HG03097 (cell line): ENCODE measurements around the gene PTPRN2.
"Not testable (repeated sequence)": the region's sequence is repeated elsewhere in the genome, so short reads cannot be mapped to it uniquely, and the experiment has no call there.

Source experiments
- ATAC-seq: cut with Tn5 transposase; IDR thresholded peaks from one replicate; pipeline ENCODE4 v1.9.1; 2021; ENCODE audit not compliant: unreplicated experiment, low FRiP score

The PTPRN2 gene

DNA sequence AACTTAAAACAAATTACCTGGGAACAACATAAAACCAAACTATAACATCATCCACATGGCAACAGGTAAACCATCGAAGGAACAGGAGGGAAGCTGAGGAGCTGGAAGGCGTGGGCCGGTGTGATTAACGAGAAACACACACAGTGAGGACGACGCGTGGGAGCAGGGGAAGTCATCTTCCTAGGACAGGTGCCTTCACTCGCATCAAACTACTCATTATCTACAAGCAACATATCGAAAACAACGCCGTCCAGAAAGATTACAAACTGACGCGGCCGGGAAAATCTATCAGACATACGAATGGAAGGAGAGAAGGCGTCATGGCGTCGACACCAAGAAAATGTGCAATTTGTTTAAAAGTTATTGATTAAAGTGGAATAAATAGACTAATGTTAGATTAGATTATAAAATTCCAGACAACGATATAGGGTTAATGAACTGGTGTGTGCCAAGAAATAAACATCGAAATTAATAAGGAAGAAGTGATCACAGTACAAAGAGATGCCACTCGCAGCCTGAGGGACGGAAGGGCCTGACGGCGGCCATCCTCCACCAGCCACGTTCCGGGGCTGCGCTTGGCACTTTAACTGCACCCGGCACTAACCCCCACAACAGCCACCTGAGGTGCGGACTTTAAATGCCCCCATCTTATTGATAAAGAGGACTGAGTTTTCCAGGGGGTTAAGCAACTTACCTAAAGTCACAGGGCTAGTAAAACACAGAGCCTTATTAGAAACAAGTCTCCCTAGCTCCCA, 669.1 kb downstream of the PTPRN2 start:
- no peak for ATAC-seq

DNA sequence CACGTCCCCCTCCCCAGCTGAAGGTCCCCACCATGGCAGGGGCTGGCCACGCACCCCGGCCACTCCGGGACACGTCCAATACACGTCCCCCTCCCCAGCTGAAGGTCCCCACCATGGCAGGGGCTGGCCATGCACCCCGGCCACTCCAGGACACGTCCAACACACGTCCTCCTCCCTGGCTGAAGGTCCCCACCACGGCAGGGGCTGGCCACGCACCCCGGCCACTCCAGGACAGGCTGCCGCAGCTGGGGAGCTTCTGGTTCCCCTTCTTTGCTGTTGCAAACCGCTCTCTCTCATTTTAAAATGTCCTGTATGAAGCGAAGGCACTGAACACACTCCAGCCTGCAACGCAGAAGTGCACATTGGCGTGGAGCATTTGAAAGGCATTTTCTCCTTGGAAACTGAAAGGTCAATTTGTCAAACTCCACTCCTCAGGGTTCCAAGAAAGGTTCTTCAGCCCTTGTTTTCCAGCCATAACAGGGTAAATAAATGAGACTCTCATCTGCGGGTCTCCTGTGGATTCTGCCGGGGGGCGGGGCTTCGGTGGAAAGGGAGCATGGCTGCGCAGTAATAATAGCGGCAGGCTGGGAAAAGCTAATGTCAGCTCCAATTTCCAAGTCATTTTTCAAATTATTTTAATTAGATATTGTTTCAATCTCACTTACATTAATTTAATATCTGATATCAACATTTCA, 670.5 kb downstream of the PTPRN2 start:
- ATAC-seq, result no peak

DNA sequence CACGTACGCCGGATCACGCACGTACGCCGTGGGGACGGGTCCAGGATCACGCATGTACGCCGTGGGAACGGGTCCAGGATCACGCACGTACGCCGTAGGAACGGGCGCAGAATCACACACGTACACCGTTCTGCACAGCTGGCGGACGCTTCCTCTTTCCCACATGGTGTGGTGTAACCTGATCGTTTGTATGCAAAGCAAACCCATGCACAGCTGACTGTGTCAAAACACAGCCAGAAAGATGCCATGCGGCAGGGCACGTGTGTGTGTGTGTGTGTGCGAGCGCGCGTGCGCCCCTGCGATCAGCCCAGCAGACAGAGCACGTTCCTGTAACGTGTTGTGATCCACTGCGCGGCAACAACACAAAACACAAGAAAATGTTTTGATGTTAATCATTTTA, 677.2 kb downstream of the PTPRN2 start:
- ATAC-seq, result no peak

DNA sequence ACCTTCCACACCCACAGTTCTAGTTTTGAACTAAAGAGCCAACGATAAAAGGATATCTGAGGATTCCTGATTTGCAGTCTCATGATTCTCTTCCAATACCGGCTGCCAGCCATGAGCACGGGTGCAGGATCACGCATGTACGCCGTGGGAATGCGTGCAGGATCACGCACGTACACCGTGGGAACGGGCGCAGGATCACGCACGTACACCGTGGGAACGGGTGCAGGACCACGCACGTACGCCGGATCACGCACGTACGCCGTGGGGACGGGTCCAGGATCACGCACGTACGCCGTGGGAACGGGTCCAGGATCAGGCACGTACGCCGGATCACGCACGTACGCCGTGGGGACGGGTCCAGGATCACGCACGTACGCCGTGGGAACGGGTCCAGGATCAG, 677.6 kb downstream of the PTPRN2 start:
- ATAC-seq, result not testable (repeated sequence)

DNA sequence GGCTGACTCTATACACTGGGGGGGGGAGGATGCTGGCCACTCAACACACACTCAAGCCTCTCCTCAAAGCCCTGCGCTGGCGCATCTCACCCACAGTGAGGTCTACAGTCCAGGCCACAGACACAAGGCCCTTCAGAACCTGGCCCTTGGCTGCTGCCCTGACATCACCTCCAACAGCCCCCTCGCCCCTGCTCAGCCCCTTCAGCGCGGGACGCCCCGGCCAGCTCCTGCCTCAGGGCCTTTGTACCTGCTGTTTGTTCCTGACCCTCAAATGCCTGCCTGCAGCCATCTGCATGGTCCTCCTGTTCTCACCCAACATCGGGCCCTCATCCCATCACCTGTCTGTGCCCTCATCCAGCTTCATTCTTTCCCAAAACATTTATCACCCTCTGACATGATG, 678.3 kb downstream of the PTPRN2 start:
- ATAC-seq, result no peak

DNA sequence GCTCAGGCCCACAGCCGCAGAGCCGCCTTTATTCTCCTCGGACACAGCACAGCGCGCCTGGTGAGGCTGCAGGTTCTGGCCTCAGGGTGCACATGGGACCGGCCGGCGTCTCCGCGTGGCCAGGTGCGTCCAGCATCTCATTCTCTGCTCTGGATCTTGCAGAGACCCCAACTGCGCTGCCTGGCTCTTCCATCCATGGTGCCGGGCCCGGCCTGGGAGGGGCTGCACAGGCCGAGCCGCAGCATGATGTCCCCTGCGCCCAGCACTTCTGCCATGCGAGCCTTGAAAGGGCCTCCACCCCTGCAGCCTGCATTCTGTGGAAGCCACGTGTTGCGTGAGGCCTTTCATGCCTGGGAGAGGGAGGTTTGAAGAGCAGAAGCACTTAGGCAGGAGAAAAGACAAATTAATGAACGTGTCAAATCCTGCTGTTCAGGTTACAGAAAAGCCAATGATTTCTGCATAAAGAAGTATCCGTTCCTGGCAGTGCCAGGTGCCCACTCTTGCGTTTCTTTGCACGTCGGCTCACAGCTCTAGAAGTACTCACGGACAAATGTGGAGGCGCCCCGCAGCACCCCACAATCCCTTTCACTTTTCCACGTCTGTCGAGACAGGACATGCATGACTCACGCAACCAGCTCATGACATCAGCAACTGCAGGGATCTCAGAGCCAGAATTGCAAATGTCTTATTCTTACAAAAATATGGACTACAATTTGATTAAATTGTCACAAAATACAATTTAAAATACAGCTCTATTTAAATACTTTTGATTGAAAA, 679.4 kb downstream of the PTPRN2 start:
- no peak for ATAC-seq

DNA sequence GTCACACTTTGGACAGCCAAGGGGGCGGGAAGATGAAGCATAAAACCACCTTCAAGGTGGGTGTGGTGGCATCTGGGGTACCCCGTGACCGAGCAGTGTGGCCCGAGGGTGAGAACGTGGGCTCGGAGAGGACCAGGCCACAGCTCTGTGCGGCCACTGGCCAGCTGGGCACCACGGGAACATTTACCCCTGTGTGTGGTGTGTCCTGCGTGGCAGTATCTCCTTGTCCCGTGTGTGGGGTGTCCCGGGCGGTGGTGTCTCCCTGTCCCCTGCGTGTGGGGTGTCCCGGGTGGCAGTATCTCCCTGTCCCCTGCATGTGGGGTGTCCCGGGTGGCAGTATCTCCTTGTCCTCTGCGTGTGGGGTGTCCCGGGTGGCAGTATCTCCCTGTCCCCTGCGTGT, 680.5 kb downstream of the PTPRN2 start:
- no peak for ATAC-seq

DNA sequence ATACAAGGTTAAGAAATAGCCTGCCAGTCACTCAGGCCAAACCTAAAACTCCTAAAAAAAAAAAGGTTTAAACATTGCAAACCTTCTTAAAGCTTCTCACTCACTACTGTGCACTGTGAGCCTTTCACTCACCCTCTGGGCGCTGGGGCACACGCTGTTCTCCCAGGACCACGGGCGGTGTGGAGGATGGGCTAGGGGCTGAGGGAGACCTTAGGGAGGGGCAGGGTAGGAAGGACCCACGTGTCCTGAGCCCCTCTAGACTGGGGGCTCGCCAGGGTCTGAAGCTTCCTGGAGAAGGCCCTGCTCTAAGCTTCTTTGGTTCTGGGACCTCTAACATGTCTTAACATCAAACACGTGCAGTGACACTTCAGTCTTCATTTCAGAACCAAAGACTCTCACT, 681.0 kb downstream of the PTPRN2 start:
- no peak for ATAC-seq

DNA sequence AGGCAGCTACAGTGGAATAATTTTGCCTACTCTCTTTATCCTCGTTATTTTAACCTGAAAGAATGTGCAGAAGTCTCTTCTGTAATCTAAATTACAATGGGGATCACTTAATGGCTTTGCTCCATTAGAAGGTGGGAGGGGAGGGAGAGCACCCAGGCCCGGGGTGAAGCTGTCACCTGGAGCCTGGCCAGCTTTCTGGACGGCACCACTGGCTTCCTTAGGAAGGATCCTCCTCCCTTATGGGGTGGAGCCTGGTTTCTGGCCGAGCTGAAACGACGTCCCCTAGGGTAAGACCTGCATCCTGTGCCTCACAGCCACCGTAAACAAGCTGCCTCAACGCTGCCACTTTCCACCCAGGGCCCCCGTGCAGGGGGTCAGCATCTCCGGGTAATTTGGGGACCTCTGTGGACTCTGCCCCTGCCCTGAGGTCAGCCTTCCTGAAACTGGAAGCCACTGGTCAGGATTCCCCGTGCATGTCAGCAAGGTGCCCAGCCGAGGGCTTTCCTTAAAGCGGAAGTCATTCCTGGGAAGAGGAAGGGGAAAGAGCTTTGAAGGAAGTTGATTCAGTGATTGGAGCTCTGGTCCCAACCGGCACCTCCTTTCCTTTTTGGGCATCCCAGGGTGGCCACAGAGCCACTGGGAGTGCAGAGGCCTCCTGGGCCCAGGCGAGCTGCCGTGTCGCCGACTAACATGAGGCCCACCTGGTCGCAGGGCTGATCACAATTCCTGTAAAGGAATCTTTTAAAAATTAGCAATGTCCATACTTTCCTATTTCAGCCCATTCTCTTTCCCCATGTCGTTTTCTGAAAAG, 681.8 kb downstream of the PTPRN2 start:
- ATAC-seq, result no peak

DNA sequence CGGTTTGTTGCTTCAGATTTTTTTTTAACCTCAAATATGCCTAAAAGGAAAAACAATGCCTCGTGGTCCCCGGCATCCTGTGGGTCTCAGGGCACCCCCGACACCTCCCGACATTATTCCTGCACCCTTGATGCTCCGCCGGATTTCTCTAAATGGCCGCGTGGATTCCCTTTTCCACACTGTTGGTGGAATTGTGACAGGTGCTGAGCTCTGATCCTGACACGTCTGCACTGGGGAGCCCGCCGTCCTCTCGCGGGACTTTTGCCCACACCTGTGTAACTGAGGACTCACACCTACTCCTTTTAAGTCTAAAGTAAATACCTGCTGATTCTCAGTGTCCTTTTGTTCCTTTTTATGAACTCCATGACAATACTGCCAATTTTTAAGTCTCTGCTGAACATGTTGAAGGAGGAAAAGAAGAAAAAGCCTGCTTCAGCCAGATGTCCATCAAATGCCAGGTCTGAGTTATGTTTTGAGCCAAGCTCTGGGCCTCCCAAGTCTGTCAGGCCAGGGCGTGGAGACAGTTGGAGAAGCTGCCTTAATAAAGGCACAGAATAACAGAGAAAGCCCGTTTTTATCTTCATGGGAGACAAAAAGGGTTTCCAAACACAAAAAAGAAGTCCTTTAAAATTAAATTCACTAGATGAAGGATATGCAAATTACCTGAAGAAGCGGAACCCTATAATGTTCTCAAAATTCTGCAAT, 682.6 kb downstream of the PTPRN2 start:
- no peak for ATAC-seq

DNA sequence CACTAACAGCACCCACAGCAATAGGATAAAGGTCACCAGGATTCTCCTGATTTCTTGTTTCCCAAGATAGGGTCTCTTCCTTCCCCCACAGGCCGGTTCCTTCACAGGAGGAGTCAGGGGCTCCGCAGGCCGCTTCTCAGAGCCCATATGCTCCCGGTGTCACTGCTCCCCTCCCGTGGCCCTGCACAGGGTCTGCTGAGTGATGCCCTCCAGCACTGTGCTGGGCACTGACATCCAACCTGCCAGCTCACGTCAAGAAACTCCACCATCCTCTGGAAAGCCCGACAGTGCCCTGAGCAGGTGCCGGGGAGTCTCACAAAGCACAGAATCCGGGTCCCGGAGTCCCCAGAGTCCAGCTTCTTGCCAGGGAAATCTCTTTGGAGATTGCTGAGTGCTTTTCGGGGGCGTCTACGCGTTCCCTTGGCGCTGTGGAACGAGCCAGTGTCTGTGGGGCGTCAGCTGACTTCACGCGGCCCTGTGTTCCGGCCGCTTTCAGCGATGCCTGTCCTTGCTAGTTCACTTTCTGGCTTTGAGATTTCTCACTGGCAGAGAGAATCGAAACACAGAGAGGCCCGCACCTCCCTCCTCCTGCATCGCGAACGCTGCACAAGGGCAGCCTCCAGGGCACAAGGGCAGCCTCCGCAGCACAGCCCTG, 683.3 kb downstream of the PTPRN2 start:
- no peak for ATAC-seq

DNA sequence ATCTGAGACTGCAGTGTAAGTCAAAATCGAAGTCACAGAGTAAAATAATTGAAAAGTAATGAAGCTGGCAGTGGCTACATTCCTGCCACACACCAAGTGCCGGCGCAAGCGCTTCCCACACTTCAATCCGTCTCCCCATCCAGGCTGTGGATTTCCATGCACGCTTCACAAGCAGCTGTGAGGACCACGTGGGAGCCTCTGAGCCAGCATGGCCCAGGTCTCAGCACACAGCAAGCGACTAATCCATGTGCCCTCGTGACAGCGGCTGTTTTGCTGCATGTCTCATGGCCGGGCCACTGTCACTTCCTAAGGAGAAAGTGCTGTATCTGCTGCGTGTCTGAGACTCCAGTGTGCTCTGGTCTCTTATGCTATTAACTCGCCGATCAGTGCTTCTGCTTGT, 683.9 kb downstream of the PTPRN2 start:
- no peak for ATAC-seq

DNA sequence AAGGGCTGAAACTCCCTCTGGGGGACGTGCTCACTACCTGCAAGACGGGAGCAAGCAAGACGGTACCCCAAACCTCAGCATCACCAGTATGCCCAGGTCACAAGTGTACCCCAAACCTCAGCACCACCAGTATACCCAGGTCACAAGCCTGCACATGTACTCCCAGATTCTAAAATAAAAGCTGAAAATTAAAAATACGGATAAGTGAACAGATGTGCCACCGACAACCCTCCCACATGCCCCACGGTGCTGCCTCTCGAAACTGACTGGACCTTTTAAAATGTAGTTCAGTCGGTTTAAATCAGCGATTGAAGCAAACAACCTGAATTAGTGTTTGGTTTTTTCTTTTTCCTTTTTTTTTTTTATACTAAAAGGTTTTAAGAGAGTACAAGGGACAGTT, 684.3 kb downstream of the PTPRN2 start:
- ATAC-seq, result no peak

DNA sequence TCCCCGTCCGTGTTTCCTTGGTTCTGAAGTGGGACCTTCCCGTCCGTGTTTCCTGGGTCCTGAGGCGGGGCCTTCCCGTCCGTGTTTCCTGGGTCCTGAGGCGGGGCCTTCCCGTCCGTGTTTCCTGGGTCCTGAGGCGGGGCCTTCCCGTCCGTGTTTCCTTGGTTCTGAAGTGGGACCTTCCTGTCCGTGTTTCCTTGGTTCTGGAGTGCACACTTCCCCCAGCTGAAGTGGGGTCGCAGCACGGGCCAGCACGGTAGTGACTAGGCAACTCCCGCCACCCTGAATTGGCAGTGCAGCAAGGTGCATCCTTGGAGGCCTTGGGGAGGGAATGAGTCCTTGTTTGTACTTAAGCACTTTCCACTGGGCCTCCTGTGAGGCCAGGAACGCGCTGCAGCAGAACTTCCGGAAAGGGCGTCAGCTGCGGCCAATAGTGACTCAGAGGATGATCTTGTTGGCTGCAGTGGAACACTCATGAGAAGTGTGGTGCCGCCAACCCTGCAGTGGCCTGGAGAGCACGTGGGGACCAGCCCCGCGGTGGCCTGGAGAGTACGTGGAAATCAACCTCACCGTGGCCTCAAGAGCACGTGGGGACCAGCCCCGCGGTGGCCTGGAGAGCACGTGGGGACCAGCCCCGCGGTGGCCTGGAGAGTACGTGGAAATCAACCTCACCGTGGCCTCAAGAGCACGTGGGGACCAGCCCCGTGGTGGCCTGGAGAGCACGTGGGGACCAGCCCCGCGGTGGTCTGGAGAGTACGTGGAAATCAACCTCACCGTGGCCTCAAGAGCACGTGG, 685.6 kb downstream of the PTPRN2 start:
- not testable (repeated sequence) for ATAC-seq

DNA sequence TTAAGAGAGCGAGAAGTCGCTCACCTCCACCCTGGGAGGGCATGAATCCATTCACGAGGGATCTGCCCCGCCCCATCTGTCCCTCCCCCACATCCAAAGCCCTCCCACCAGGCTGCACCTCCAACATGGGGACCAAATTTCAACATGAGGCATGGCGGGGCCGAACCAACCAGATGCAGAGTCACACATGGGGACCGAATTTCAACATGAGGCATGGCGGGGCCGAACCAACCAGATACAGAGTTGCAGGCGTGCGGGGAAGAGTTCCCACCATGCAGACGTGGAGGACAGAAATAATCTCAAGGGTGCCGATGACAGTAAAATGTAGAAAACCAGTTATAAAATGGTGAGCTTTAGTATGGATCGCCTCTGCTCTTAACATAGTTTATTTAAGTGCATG, 686.5 kb downstream of the PTPRN2 start:
- ATAC-seq, result no peak

DNA sequence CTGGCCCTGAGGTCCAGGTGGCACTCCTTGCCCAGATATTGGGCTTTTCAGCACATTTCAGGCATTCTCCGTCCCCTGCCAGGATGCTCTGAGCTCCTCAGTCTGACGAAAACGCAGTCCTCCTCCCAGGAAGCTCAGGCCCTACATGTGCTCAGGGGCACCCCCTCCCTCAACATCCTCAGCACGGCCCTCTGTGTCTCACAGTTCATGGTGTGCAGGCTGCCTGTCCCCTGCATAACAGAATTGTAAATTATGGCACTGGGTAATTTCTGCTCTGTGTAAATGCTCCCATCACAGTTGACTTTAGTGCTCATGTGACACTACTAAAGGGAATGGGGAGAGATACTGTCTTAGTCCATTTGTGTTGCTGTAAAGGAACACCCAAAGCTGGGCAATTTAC, 687.1 kb downstream of the PTPRN2 start:
- ATAC-seq, result no peak

DNA sequence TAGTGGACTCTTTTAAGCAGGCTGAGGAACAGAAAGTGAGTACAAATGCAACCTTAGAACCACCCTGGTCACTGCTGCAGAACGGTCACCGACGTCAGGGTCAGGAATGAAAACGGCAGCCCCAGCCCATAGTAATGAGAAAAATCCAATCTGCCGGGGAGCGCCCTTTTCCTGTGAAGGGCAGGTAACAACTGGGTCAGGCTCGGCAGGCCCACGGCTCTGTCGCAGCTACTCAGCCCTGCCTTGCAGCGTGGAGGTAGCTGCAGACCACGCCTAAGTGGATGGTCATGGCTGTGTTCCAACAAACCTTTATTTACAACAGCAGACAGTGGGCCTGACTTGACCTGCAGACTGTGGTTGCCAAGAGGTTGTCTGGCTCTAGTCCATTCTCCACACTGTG, 687.6 kb downstream of the PTPRN2 start:
- ATAC-seq, result no peak

DNA sequence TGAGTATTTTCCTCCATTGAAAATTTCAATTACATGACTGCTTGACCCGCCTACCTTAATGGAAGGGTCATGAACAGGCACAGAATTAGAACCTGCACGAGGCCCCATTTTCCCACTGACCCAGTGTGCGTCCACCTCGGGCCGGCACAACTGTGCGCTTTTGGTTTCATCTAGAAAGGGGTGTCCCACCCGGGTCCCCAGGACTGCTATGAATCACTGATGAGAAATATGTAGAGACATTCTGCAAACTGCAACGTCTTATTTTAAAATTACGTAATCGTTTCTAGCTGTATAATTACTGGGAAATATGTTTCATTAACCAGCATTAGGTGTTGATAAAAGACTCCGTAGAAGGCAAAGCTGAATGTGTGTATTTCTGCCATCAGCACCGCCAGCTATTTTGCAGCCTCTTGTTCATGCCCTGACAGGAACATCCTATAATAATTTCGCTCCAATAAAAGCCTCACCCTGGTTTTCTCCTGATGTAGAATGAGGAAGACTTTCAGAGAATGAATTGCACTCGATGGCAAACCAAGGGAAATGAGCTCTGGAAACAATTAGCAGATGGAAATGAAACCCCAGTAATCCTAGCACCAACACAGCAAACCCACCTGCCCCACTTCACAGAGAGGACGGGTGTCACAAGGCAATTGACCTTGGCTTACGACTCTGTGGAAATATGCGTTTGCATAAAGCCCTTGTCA, 688.7 kb downstream of the PTPRN2 start:
- ATAC-seq, result no peak
